GM12891 (cell line): ENCODE results near the gene F5. TPM values are rescaled to one million over a fixed set of nuclear protein-coding genes. Genes with fewer than 3 reads are reported as not detected.

Source experiments
- DNase-seq: peaks from one replicate; pipeline ENCODE4 v3.0.0; 2011; ENCODE audit warnings: low spot score; ENCODE audit not compliant: insufficient read length
- FAIRE-seq: peaks from 2 replicates; lab custom pipeline; 2011; peaks lifted over from hg19 to GRCh38; lab: Jason Lieb, UNC
- PAX5 ChIP-seq: IDR thresholded peaks from 2 replicates; pipeline ENCODE4 v1.6.1; 2011; ENCODE audit warnings: low read length, moderate library complexity, mild to moderate bottlenecking; ENCODE audit not compliant: insufficient read depth, severe bottlenecking
- POLR2A ChIP-seq: IDR thresholded peaks from 2 replicates; pipeline ENCODE4 v1.6.1; 2011; ENCODE audit warnings: low read depth, low read length, control low read depth
- POLR2AphosphoS5 ChIP-seq: IDR thresholded peaks from 2 replicates; pipeline ENCODE4 v1.6.1; 2011; ENCODE audit warnings: low read depth, low read length, control low read depth
- POU2F2 ChIP-seq: IDR thresholded peaks from 2 replicates; pipeline ENCODE4 v1.6.1; 2011; ENCODE audit warnings: low read depth, mild to moderate bottlenecking, control low read depth, low read length, moderate library complexity
- SPI1 ChIP-seq: IDR thresholded peaks from 2 replicates; pipeline ENCODE4 v1.6.1; 2011; ENCODE audit warnings: low read depth, low read length, control low read depth
- TAF1 ChIP-seq: IDR thresholded peaks from 2 replicates; pipeline ENCODE4 v1.6.1; 2011; ENCODE audit warnings: low read depth, low read length, control low read depth
- polyA plus RNA-seq: library from polyadenylated mRNA; unstranded; fragments of >200 nt; gene quantifications from one replicate; pipeline ENCODE4 v1.2.1, GENCODE V29; 2012; ENCODE audit warnings: low read depth, missing spikeins, inconsistent platforms; ENCODE audit not compliant: missing spikeins

The F5 gene
- not detected for polyA plus RNA-seq

DNA sequence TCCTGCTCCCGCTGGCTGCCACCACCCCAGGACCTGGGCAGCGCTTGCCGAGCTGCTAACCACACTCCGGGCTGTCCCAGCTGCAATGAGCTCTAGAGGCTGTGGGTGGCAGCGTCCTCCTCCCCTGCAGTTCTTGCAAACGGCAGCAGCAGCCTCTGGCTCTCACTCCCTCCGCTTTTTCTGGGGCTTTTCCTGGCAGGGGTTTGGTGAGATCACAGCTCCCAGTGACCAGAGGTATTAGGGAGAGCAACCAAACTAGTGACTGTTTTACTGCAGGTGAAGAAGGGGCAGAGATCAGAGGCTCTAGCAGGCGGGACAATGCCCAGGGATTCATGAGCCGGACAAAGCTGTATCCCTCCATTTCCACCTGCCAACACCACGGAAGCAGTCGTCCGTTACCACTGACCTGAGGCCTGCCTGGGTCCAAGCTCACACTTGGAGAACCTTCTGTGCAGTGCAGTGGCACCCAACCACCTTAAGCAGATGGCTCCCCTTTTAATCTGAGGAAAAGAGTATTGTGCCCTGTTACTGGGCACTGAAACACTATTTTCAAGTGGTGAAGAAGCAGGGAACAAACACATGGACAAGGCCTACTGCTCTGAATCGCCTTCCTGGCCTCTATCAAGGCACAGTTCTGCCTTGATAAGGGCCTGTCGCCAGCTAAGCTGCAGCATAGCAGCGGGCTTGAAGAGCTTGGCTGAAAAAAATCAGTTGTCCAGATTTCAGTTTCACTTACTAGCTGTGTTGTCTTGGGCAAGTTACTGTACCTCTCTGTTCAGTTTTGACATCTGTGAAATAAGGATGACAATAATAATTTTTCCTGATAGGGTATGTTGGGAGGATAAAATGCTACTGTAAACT, at the start of gene F5:
Gene F5 (minus strand): TSS at position 87 of the 861 bp plus-strand sequence. CDS start 95 bp downstream, outside the sequence.
- peak; percentile 90 for FAIRE-seq
- TF ChIP-seq PAX5: no peak
- TF ChIP-seq TAF1: no peak
- no peak for TF ChIP-seq POLR2AphosphoS5
- TF ChIP-seq POU2F2: no peak
- TF ChIP-seq SPI1: no peak
- no peak for TF ChIP-seq POLR2A
- DNase-seq: peak; percentile 30

DNA sequence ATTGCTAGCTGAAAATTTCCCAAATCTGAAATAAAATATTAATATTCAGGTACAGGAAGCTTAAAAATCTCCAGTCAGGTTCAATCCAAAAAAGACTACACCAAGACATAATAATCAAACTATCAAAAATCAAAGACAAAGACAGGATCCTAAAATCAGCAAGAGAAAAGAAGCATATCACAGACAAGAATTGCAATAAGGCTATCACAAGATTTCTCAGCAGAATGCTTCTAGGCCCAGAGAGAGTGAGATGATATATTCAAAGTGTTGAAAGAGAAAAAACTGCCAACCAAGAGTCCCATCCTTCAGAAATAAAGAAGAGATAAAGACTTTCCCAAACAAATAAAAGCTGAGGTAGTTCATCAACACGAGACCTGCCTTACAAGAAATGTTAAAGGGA, 48.6 kb upstream of the F5 start:
- no peak for FAIRE-seq
- TF ChIP-seq SPI1: no peak
- TF ChIP-seq POU2F2: no peak
- no peak for TF ChIP-seq POLR2A
- TF ChIP-seq POLR2AphosphoS5: no peak
- TF ChIP-seq PAX5: no peak
- TF ChIP-seq TAF1: no peak

GRCh38 chr1:169634145-169634544, 47.9 kb upstream of the F5 start:
- DNase-seq (no peak), FAIRE-seq (no peak)
- TF ChIP-seq SPI1 (no peak), POLR2AphosphoS5 (no peak), POLR2A (no peak), TAF1 (no peak), PAX5 (no peak), POU2F2 (no peak)

More for the DNA sequence above, 48.6 kb upstream of the F5 start:
- no peak for DNase-seq

DNA sequence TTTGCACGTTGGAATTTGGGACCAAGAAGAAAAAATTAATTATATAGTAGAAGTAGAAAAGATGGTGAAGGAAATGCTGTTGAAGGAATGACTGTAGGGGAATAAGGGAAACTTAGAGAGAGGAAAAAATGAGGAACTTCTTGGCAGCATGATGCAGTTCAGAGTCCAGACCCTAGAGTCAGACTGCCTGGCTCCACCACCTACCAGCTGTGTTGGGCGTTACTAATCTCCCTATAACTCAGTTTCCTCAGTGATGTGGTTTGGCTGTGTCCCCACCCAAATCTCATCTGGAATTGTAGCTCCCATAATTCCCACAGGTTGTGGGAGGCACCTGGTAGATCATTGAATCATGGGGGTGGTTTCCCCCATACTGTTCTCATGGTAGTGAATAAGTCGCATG, 45.0 kb upstream of the F5 start:
- no peak for FAIRE-seq
- no peak for DNase-seq
- no peak for TF ChIP-seq TAF1
- no peak for TF ChIP-seq POLR2AphosphoS5
- no peak for TF ChIP-seq POU2F2
- TF ChIP-seq SPI1: no peak
- TF ChIP-seq POLR2A: no peak
- TF ChIP-seq PAX5: no peak

DNA sequence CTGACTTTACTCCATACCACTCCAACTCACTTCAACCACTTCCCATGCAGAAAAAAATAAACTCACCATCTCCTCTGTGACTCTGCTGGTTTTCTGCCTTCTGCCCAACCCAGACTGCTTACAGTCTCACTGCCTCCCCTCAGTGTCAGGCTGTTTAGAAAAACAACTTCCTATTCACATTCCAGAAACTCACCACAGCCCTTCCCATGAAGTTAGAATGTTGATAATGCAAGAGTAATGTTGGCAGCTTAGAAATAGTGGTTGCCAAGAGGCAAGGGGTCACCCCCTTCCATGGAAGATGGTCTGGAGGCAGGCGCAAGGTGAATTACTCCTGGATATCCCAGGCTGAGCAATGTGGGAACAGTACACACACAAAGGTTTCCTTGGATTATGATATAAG, 43.7 kb upstream of the F5 start, which contains the start of gene SELP:
Gene SELP (minus strand): TSS at position 119 of the 400 bp plus-strand sequence. CDS start 50 bp downstream, at position 69.
- no peak for FAIRE-seq

GRCh38 chr1:169624912-169625311, 38.6 kb upstream of the F5 start:
- DNase-seq (no peak), FAIRE-seq (no peak)
- TF ChIP-seq PAX5: no peak
- no peak for TF ChIP-seq SPI1
- TF ChIP-seq POLR2AphosphoS5: no peak
- TF ChIP-seq TAF1: no peak
- TF ChIP-seq POU2F2: no peak
- no peak for TF ChIP-seq POLR2A

More for the DNA sequence above, 43.7 kb upstream of the F5 start, which contains the start of gene SELP:
- TF ChIP-seq SPI1 (no peak), POLR2AphosphoS5 (no peak), POLR2A (no peak), POU2F2 (no peak), PAX5 (no peak), TAF1 (no peak)
- DNase-seq: no peak

DNA sequence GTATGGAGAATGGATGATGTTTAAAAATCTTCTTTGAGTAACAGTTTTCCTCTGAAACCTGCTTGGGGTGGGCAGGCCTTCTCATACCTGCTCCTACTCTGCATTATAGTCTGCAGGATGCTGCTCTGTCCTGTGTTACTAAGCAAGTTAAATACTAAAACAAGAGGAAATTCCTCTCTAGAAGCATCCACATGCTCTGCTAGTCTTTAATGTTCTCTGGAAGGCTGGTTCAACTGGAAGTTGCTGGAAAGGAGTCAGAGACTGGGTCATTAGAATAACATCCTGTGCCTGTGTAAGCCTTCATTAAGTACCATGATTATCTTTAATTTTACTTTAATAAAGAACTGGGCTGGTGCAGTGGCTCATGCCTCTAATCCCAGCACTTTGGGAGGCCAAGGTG, 37.8 kb upstream of the F5 start:
- TF ChIP-seq PAX5 (no peak), POLR2AphosphoS5 (no peak), TAF1 (no peak)
- DNase-seq (no peak), FAIRE-seq (no peak)

GRCh38 chr1:169623132-169623926, 37.0 kb upstream of the F5 start:
- no peak for DNase-seq
- FAIRE-seq: no peak
- TF ChIP-seq POLR2AphosphoS5 (no peak), SPI1 (no peak), POLR2A (no peak), TAF1 (no peak), PAX5 (no peak), POU2F2 (no peak)

- TF ChIP-seq SPI1 (no peak), POLR2A (no peak), TAF1 (no peak), PAX5 (no peak), POLR2AphosphoS5 (no peak), POU2F2 (no peak)
- no peak for FAIRE-seq
Observed at GRCh38 chr1:169620565-169620964, 34.3 kb upstream of the F5 start.

More at GRCh38 chr1:169620565-169620964, 34.3 kb upstream of the F5 start:
- DNase-seq: no peak
